GM19240 (cell line): ENCODE measurements around the gene RASSF4.

Experiments
- DNase-seq: peaks from one replicate; pipeline ENCODE4 v3.0.0; 2011; ENCODE audit warnings: low spot score; ENCODE audit not compliant: insufficient read length

Gene RASSF4

GRCh38 chr10:44959247-44960087 is at the start of gene RASSF4:
Gene RASSF4 (plus strand): TSS chr10:44959802. CDS start chr10:44970203, 10,401 bp downstream.
- DNase-seq: peak; percentile 83

- no peak for DNase-seq
Observed at GRCh38 chr10:44909910-44910309, 49.7 kb upstream of the RASSF4 start.

GRCh38 chr10:44910602-44911001 is 49.0 kb upstream of the RASSF4 start:
- no peak for DNase-seq

- DNase-seq: no peak
Observed at GRCh38 chr10:44911081-44911540, 48.5 kb upstream of the RASSF4 start, which contains the start of gene TMEM72. Gene TMEM72 (plus strand): TSS chr10:44911337. CDS start chr10:44911513, 176 bp downstream.

- DNase-seq: no peak
Observed at GRCh38 chr10:44911951-44912350, 47.7 kb upstream of the RASSF4 start.

GRCh38 chr10:44913350-44914081 is 46.1 kb upstream of the RASSF4 start:
- DNase-seq: no peak

- no peak for DNase-seq
Observed at GRCh38 chr10:44914891-44915290, 44.7 kb upstream of the RASSF4 start.

GRCh38 chr10:44916429-44916828 is 43.2 kb upstream of the RASSF4 start:
- DNase-seq: no peak

- DNase-seq: no peak
Observed at GRCh38 chr10:44917848-44918247, 41.8 kb upstream of the RASSF4 start.

- DNase-seq: no peak
Observed at GRCh38 chr10:44920252-44920651, 39.4 kb upstream of the RASSF4 start.

- no peak for DNase-seq
Observed at GRCh38 chr10:44921061-44921460, 38.5 kb upstream of the RASSF4 start.

GRCh38 chr10:44921506-44921905 is 38.1 kb upstream of the RASSF4 start:
- no peak for DNase-seq

GRCh38 chr10:44922021-44922420 is 37.6 kb upstream of the RASSF4 start:
- no peak for DNase-seq

- DNase-seq: no peak
Observed at GRCh38 chr10:44922796-44923545, 36.6 kb upstream of the RASSF4 start.

GRCh38 chr10:44923611-44924010 is 36.0 kb upstream of the RASSF4 start:
- no peak for DNase-seq

GRCh38 chr10:44924261-44925040 is 35.2 kb upstream of the RASSF4 start:
- DNase-seq: no peak

- DNase-seq: no peak
Observed at GRCh38 chr10:44925224-44925623, 34.4 kb upstream of the RASSF4 start.

- DNase-seq: no peak
Observed at GRCh38 chr10:44925811-44926750, 33.5 kb upstream of the RASSF4 start.

- no peak for DNase-seq
Observed at GRCh38 chr10:44926751-44927351, 32.8 kb upstream of the RASSF4 start.
